ENCODE results near the gene CPHXL.

The CPHXL gene

GRCh38 chr16:75732871-75733270 lies 6.6 kb upstream of the CPHXL start:
- no peaks in the 10 kb centered on the region for H3K27me3 ChIP-seq (ENCODE audit: insufficient read depth, poor library complexity, severe bottlenecking)
- H3K27ac ChIP-seq (replicated peaks): no peak overlapping the region
- TF ChIP-seq GABPA (IDR thresholded peaks at IDR 0.05; ENCODE audit: low read depth): no peak
- TF ChIP-seq REST (IDR thresholded peaks at IDR 0.05; ENCODE audit: insufficient replicate concordance, low read depth): no peak
- TF ChIP-seq POLR2AphosphoS5 (IDR thresholded peaks at IDR 0.05; ENCODE audit: low read depth): no peak
- TF ChIP-seq, protein P1, sequence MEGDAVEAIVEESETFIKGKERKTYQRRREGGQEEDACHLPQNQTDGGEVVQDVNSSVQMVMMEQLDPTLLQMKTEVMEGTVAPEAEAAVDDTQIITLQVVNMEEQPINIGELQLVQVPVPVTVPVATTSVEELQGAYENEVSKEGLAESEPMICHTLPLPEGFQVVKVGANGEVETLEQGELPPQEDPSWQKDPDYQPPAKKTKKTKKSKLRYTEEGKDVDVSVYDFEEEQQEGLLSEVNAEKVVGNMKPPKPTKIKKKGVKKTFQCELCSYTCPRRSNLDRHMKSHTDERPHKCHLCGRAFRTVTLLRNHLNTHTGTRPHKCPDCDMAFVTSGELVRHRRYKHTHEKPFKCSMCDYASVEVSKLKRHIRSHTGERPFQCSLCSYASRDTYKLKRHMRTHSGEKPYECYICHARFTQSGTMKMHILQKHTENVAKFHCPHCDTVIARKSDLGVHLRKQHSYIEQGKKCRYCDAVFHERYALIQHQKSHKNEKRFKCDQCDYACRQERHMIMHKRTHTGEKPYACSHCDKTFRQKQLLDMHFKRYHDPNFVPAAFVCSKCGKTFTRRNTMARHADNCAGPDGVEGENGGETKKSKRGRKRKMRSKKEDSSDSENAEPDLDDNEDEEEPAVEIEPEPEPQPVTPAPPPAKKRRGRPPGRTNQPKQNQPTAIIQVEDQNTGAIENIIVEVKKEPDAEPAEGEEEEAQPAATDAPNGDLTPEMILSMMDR (IDR thresholded peaks at IDR 0.05; ENCODE audit: insufficient read depth, low read length): no peak
- no peak for TF ChIP-seq SPI1 (IDR thresholded peaks at IDR 0.05; ENCODE audit: borderline replicate concordance, low read depth)
- H3K4me3 ChIP-seq (replicated peaks; ENCODE audit: insufficient read depth, low read length): no peak overlapping the region
- no peak for DNase-seq (ENCODE audit: low read depth in 1 of 2, low spot score in 1 of 2)

DNA sequence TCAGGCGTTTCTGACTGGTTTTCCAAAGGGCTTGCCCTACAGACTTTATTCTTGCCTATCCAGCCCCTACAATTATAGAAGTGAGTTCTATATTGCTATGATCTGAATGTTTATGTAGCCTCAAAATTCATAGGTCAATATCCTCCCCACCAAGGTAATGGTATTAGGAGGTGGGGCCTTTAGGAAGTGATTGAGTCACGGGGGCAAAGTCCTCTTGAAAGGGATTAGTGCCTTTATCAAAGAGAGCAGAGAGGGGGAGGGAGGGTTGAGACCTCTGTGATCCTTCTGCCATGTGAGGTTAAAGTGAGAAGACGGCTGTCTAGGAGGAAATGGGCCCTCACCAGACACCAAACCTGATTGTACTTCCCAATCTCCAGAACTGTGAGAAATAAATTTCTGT lies 931 bp upstream of the CPHXL start:
- no peak overlapping the region for H3K4me3 ChIP-seq (replicated peaks; ENCODE audit: insufficient read depth, low read length)
- no peak for DNase-seq (ENCODE audit: low read depth in 1 of 2, low spot score in 1 of 2)
- TF ChIP-seq GABPA (IDR thresholded peaks at IDR 0.05; ENCODE audit: low read depth) (no peak), REST (IDR thresholded peaks at IDR 0.05; ENCODE audit: insufficient replicate concordance, low read depth) (no peak), SPI1 (IDR thresholded peaks at IDR 0.05; ENCODE audit: borderline replicate concordance, low read depth) (no peak), POLR2AphosphoS5 (IDR thresholded peaks at IDR 0.05; ENCODE audit: low read depth) (no peak)
- TF ChIP-seq, protein P1 (IDR thresholded peaks at IDR 0.05; ENCODE audit: insufficient read depth, low read length): no peak
- no peak overlapping the region for H3K27ac ChIP-seq (replicated peaks)
- no peaks in the 10 kb centered on the region for H3K27me3 ChIP-seq (ENCODE audit: insufficient read depth, poor library complexity, severe bottlenecking)

GRCh38 chr16:75718452-75718851 lies 7.8 kb downstream of the CPHXL start:
- DNase-seq (ENCODE audit: low read depth in 1 of 2, low spot score in 1 of 2): no peak
- H3K27me3 ChIP-seq (ENCODE audit: insufficient read depth, poor library complexity, severe bottlenecking): no peaks in the 10 kb centered on the region
- no peak overlapping the region for H3K27ac ChIP-seq (replicated peaks)
- TF ChIP-seq GABPA (IDR thresholded peaks at IDR 0.05; ENCODE audit: low read depth) (no peak), REST (IDR thresholded peaks at IDR 0.05; ENCODE audit: insufficient replicate concordance, low read depth) (no peak), POLR2AphosphoS5 (IDR thresholded peaks at IDR 0.05; ENCODE audit: low read depth) (no peak), SPI1 (IDR thresholded peaks at IDR 0.05; ENCODE audit: borderline replicate concordance, low read depth) (no peak)
- TF ChIP-seq, protein P1 (IDR thresholded peaks at IDR 0.05; ENCODE audit: insufficient read depth, low read length): no peak
- H3K4me3 ChIP-seq (replicated peaks; ENCODE audit: insufficient read depth, low read length): no peak overlapping the region
